Heart right ventricle (tissue), 16 donors: ENCODE measurements around the gene WDR59. TPM values are rescaled to one million over a fixed set of nuclear protein-coding genes. Genes with fewer than 3 reads are reported as not detected.
A peak's percentile ranks its signal among the peaks of the same experiment; 100 is the strongest.

Source experiments
- ATAC-seq, 8 donors: fragments of 200-7000 bp; cut with Tn5 transposase; one replicate each; pipeline ENCODE4 v1.9.1; 2020; ENCODE audit warnings: mild to moderate bottlenecking in 8 of 8, moderate library complexity in 8 of 8, moderate number of reproducible peaks in 1 of 8
- DNase-seq, 2 donors: peaks; one replicate each; pipeline ENCODE4 v3.0.0-alpha.2; 2020
- H3K27ac ChIP-seq, 10 donors: fragments of 200-600 bp; sonication (generic) in 2 of 10; one replicate each; pipeline versions ENCODE4 v1.5.0 to v1.8.0; 2020 to 2022; ENCODE audit warnings: mild to moderate bottlenecking in 3 of 10
- H3K27me3 ChIP-seq, 7 donors: fragments of 200-600 bp; one replicate each; pipeline ENCODE4 v1.8.0; 2021 to 2022; ENCODE audit warnings: mild to moderate bottlenecking in 2 of 7
- H3K36me3 ChIP-seq, 9 donors: fragments of 200-600 bp; sonication (generic) in 1 of 9; one replicate each; pipeline versions ENCODE4 v1.5.0 to v1.8.0; 2020 to 2022; ENCODE audit warnings: mild to moderate bottlenecking in 2 of 9
- H3K4me1 ChIP-seq, 9 donors: fragments of 200-600 bp; sonication (generic) in 1 of 9; one replicate each; pipeline versions ENCODE4 v1.5.0 to v1.8.0; 2020 to 2022; ENCODE audit warnings: mild to moderate bottlenecking in 4 of 9
- H3K4me3 ChIP-seq, 10 donors: fragments of 200-600 bp; sonication (generic) in 2 of 10; one replicate each; pipeline versions ENCODE4 v1.5.0 to v1.8.0; 2020 to 2022; ENCODE audit warnings: mild to moderate bottlenecking in 7 of 10, moderate library complexity in 2 of 10
- H3K9me3 ChIP-seq, 11 donors: fragments of 200-600 bp in 10 of 11; sonication (generic) in 2 of 11; one replicate each; pipeline versions ENCODE4 v1.5.0 to v1.8.0; 2013 to 2022; ENCODE audit warnings: mild to moderate bottlenecking in 2 of 11, control low read depth in 1 of 11, moderate library complexity in 1 of 11
- WGBS, 2 donors: extraction: QIAGEN DNeasy Blood & Tissue Kit; methylation state at CpG; one replicate each; pipeline ENCODE4 v1.1.7; 2013; ENCODE audit warnings: inconsistent platforms in 1 of 2; 5-methylcytosine and 5-hydroxymethylcytosine counted together
- intact Hi-C, 10 donors: fragments of 100-400 bp; cut with DNase I; formaldehyde crosslinking; loops; one replicate each; pipeline versions ENCODE4 v1.11.1 to v1.14.2; 2022
- polyA plus RNA-seq, 2 donors: library from polyadenylated mRNA; stranded (reverse); fragments of 200-250 nt; gene quantifications; one replicate each; pipeline ENCODE4 v1.2.3, GENCODE V29; 2013
- total RNA-seq, 10 donors: library from RNA; stranded (reverse); fragmentation: NEBNext Ultra II Directional in 3 of 10; extraction: Animal tissue kit (Norgen Biotek cat#: 25700) in 3 of 10; gene quantifications; one replicate each; pipeline versions ENCODE4 v1.2.1 to v1.2.4, GENCODE V29; 2021 to 2023
- TF ChIP-seq, protein P1 (sequence below), 9 donors: fragments of 200-600 bp; sonication (generic) in 2 of 9; IDR thresholded peaks; one replicate each; pipeline versions ENCODE4 v1.5.0 to v1.8.0; 2021 to 2022; ENCODE audit warnings: antibody characterized with exemption in 9 of 9, mild to moderate bottlenecking in 5 of 9, moderate library complexity in 1 of 9
- donor health status: Arrhythmogenic right ventricular cardiomyopathy.
- donor health status: ischemic (EF 13 %, LVEDD 7.1; RV severe dilation, severe dysfunction).
- donor health status: healthy with polysubstance abuse.
- donor health status: DM: no; HTN: yes; CAD: no.
- donor health status: DM: no; HTN: no; CAD: no.
- donor health status: ischemic (EF 25% LVEDD 6.9; RV normal size, moderate dysfunction).
- donor health status: ischemic (EF 25% LVEDD 5.7; RV mildly dilated, moderate dysfunction).
- donor health status: healthy.
- donor health status: DM: yes; HTN: yes; CAD: no.
- donor health status: Ischemic cardiomyopathy.
- donor health status: ischemic (EF 35%, LVEDD 5.7; RV mildly dilated, moderate dysfunction).
- donor health status: nonischemic (EF 11% LVEDD 7.7; RV severe dilation, severe dysfunction).
- donor health status: DM: yes; HTN: yes; CAD: no.
- donor health status: PGD.
- donor health status: ischemic (EF 29% LVEDD 5.4; RV normal size, mild dysfunction).
- donor health status: nonischemic (EF 23%, LVEDD 6.1; RV moderate dilation, normal function).

WDR59 gene
- total and polyA plus RNA-seq, 12 donors: 15.6 to 63.5 (median 40.9) TPM

DNA sequence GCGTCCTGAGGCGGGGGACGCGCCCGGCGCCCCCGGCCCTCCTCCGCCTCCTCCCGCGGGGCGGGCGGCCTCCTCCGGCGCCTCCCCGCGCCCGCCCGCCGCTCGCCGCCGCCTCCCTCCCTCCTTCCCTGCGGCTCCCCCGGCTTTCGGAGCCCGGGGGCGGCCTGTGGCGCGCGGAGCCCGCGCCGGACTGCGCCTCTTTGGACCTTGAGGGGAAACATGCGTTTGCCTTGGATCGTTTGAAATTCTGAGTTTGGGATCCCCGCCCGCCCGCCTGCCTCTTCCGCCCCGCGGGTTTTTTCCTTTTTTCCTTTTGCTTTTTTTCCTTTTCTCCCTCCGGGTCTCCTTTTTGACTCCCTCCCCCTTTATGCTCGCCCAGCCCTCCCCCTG is 14.3 kb upstream of the WDR59 start:
- peak overlapping the region; percentile 73 to 100 (median 93) for H3K4me3 ChIP-seq
- H3K27me3 ChIP-seq: no peaks in the 10 kb centered on the region
- ATAC-seq (peak in 4 of 8 donors; percentile 7 to 39 (median 32)), DNase-seq (peak; percentile 23 to 50)
- no peaks in the 10 kb centered on the region for H3K9me3 ChIP-seq
- no peaks in the 10 kb centered on the region for H3K36me3 ChIP-seq
- WGBS, 2 donors: 0 to 1% methylated on average over 11 to 44 of the region's 44 CpGs
- intact Hi-C loops: loop anchor here in 4 of 10 donors (2.0 kb wide), 1 partner anchor 112 kb away; no protein-coding TSS in a partner anchor
- H3K27ac ChIP-seq: peak overlapping the region; percentile 46 to 93 (median 87)
- TF ChIP-seq, protein P1, sequence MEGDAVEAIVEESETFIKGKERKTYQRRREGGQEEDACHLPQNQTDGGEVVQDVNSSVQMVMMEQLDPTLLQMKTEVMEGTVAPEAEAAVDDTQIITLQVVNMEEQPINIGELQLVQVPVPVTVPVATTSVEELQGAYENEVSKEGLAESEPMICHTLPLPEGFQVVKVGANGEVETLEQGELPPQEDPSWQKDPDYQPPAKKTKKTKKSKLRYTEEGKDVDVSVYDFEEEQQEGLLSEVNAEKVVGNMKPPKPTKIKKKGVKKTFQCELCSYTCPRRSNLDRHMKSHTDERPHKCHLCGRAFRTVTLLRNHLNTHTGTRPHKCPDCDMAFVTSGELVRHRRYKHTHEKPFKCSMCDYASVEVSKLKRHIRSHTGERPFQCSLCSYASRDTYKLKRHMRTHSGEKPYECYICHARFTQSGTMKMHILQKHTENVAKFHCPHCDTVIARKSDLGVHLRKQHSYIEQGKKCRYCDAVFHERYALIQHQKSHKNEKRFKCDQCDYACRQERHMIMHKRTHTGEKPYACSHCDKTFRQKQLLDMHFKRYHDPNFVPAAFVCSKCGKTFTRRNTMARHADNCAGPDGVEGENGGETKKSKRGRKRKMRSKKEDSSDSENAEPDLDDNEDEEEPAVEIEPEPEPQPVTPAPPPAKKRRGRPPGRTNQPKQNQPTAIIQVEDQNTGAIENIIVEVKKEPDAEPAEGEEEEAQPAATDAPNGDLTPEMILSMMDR (IDR thresholded peaks at IDR 0.05): no peak
- peaks cover 0 to 51% (median 31%) of the 10 kb centered on the region in 9 donors for H3K4me1 ChIP-seq

DNA sequence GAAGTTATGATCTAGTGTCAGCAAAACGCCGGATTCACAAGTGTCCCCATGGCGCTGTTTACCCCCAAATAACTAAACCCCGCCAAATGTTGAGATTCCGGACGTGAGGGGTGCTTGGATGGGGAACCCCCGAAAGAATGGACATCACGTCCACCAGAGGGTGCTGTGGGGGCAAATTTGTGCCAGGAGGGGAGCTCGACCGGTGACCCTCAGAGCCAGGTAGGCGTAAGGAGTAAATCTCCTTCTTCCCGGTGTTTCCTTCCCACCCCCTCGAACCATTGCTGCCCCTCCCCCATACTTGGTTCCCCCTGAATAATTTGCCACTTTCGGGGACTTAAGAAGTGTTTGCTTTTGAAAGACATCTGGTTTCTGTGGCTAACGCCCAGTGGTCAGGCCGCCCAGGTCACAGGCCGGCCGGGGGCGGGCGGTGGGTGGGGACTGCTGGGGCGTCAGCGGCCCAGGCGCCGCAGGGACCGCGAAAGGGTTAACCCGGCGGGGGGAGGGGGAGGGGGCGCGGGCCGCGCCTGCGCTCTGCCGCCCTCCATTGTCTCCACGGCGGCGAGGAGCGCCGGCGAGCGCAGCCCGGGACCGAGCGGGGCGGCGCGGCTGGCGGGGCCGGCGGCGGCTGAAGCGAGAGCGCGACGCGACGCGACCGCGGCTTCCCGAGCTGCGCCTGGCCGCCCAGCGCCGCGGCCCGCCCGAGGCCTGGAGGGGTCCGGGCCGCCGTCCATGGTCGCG is 13.7 kb upstream of the WDR59 start, which contains the start of gene ZNRF1:
ZNRF1 (plus strand) TSS at position 544 of the 738 bp plus-strand sequence. CDS start 648 bp downstream, outside the sequence.
- H3K27me3 ChIP-seq: no peaks in the 10 kb centered on the region
- intact Hi-C loops: loop anchor here (1.0 to 2.0 kb wide), 2 partner anchors 112 to 113 kb away; no protein-coding TSS in a partner anchor
- no peaks in the 10 kb centered on the region for H3K9me3 ChIP-seq
- peak; percentile 85 to 93 (median 90) for ATAC-seq
- H3K27ac ChIP-seq: peak within 1 kb of the TSS; percentile 46 to 93 (median 87)
- WGBS, 2 donors: 1% methylated on average over 56 to 63 of the region's 73 CpGs
- peak within 1 kb of the TSS; percentile 73 to 100 (median 93) for H3K4me3 ChIP-seq
- TF ChIP-seq, protein P1 (IDR thresholded peaks at IDR 0.05): peak; percentile 55 to 93 (median 81)
- no peaks in the 10 kb centered on the region for H3K36me3 ChIP-seq
- DNase-seq: peak; percentile 89 to 90
- peaks cover 0 to 45% (median 31%) of the 10 kb centered on the region in 9 donors for H3K4me1 ChIP-seq

DNA sequence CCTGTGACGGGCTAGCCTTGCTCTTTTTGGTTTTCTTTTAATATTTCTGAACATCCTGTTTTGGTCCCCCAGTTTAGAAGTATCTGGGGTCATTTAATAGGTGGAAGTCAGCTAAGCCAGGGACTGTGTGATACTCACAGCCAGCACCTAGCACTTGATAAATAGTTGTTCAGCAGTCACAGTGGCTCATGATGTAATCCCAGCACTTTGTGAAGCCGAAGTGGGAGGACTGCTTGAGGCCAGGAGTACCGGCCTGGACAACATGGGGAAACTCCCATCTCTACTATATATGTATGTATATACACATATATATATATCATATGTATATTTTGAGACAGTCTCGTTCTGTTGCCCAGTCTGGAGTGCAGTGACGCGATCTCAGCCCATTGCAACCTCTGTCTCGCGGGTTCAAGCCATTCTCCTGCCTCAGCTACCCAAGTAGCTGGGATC is 12.1 kb upstream of the WDR59 start:
- Histone ChIP-seq H3K27me3 (no peaks in the 10 kb centered on the region), H3K4me1 (peaks cover 0 to 41% (median 20%) of the 10 kb centered on the region in 9 donors), H3K36me3 (no peaks in the 10 kb centered on the region), H3K27ac (no peak overlapping the region), H3K4me3 (no peak overlapping the region), H3K9me3 (no peaks in the 10 kb centered on the region)
- DNase-seq (no peak), ATAC-seq (no peak)
- TF ChIP-seq, protein P1 (IDR thresholded peaks at IDR 0.05): no peak
- WGBS, 2 donors: 79 to 80% methylated on average over 8 of the region's 8 CpGs
- intact Hi-C loops: no loop called here

DNA sequence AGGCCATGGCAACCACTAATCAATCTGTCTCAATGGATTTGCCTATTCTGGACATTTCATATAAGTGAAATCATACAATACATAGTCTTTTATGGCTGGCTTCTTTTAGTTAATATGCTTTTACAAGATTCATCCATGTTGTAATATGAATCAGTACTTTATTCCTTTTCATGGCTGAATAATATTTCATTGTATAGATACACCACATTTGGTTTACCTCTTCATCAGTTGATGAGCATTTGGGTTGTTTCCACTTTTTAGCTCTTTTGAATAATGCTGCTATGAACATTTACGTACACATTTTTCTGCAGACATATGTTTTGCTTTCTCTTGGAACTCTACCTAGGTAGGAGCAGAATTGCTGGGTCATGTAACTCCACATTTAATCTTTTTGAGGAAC is 11.1 kb upstream of the WDR59 start:
- no peak for ATAC-seq
- 96 to 100% methylated on average over 1 of the region's 1 CpG for WGBS, 2 donors

More for the DNA sequence above, 11.1 kb upstream of the WDR59 start:
- Histone ChIP-seq H3K4me1 (peaks cover 0 to 38% (median 18%) of the 10 kb centered on the region in 9 donors), H3K27me3 (no peaks in the 10 kb centered on the region), H3K4me3 (no peak overlapping the region), H3K36me3 (no peaks in the 10 kb centered on the region), H3K9me3 (no peaks in the 10 kb centered on the region), H3K27ac (no peak overlapping the region)
- no peak for DNase-seq
- intact Hi-C loops: no loop called here
- TF ChIP-seq, protein P1 (IDR thresholded peaks at IDR 0.05): no peak
